HAP-1 (cell line): ENCODE data around the gene GRAMD2A.

Experiments used
- DNase-seq, 2 experiments: peaks; one replicate each; pipeline ENCODE4 v3.0.0-alpha.2; 2016 to 2020; ENCODE audit warnings: low spot score in 2 of 2
- H3K27me3 ChIP-seq: fragments of 250-450 bp; sonication (Bioruptor Pico); 2 replicates; pipeline ENCODE4 v1.5.1; 2020; ENCODE audit warnings: low read depth, mild to moderate bottlenecking, moderate library complexity
- H3K36me3 ChIP-seq: fragments of 250-450 bp; sonication (Bioruptor Pico); replicated peaks from 2 replicates; pipeline ENCODE4 v1.5.1; 2020; ENCODE audit warnings: mild to moderate bottlenecking
- H3K4me1 ChIP-seq: fragments of 250-450 bp; sonication (Bioruptor Pico); 2 replicates; pipeline ENCODE4 v1.5.1; 2020; ENCODE audit warnings: mild to moderate bottlenecking
- H3K4me3 ChIP-seq: fragments of 250-450 bp; sonication (Bioruptor Pico); 2 replicates; pipeline ENCODE4 v1.5.1; 2020; ENCODE audit warnings: mild to moderate bottlenecking, moderate library complexity
- H3K9me3 ChIP-seq: fragments of 250-450 bp; sonication (Bioruptor Pico); 2 replicates; pipeline ENCODE4 v1.5.1; 2020; ENCODE audit warnings: mild to moderate bottlenecking, moderate library complexity
- in situ Hi-C: fragments of 300-500 bp; cut with MboI; formaldehyde crosslinking; loops from 3 replicates; pipeline ENCODE4 v1.14.3; 2020; ENCODE audit warnings: low sequenced_read_pairs, inconsistent platforms, mixed read lengths

The GRAMD2A gene

DNA sequence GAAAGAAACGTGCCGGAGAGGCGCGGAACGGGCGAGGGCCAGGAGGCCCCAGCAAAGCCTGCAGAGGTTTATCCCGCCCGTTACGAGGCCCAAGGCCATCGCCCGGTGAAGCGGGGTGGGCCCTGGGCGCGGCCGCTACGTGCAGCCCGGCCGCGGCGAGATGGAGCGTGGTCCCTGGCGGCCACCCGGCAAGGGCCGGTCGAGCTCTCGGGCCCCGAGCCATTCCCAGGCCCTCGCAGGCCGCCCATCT, 32.3 kb upstream of the GRAMD2A start:
- peak overlapping the region; percentile 98 for H3K4me3 ChIP-seq
- peaks cover 28% of the 10 kb centered on the region for H3K4me1 ChIP-seq
- peaks cover 26% of the 10 kb centered on the region for H3K36me3 ChIP-seq
- DNase-seq = no peak
- H3K9me3 ChIP-seq = no peaks in the 10 kb centered on the region
- no peaks in the 10 kb centered on the region for H3K27me3 ChIP-seq
- in situ Hi-C loops = no loop called here

DNA sequence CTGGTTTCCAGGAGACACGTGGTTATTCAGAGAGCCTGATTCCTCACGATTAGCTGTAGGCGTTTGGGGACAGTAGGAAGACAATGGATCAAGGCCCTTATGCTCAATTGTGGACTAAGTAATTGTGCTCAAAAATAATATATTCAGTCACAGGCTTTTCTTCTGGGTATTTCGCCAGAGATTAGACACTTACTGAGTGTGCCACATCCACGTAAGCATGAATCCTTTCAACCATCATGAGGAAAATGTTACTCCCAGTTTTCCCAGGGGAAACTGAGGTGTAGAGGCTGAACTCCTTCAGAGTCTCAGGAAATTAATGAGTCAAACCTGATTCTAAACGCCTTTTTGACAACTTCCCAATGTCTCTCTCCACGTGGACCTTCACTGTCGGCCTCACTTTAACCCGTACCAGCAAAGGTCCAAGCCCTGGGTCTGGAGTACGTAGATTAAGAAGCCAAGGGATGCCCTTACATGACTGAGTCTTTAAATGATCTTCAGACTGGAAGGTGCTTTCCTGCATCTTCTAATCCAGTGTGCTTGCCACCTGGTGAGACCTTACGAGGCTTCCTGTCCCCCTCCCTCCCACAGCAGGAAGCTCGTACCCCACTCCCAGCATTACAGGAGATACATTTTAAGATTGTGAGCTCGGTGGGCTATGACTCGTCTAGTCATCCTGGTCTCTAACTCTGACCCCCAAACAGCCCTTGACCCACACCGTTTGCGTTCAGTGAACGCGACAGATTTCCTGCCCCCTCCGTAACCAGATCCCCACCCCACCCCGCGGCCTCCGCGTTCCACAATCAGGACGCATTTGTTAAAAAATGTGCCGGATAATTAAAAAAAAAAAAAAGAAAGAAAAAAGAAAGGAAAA, 31.7 kb upstream of the GRAMD2A start:
- DNase-seq = peak in 1 of 2 experiments; percentile 50
- Histone ChIP-seq H3K4me1 (peaks cover 28% of the 10 kb centered on the region), H3K9me3 (no peaks in the 10 kb centered on the region), H3K27me3 (no peaks in the 10 kb centered on the region), H3K4me3 (peak overlapping the region; percentile 98), H3K36me3 (peaks cover 29% of the 10 kb centered on the region)
- in situ Hi-C loops = no loop called here

DNA sequence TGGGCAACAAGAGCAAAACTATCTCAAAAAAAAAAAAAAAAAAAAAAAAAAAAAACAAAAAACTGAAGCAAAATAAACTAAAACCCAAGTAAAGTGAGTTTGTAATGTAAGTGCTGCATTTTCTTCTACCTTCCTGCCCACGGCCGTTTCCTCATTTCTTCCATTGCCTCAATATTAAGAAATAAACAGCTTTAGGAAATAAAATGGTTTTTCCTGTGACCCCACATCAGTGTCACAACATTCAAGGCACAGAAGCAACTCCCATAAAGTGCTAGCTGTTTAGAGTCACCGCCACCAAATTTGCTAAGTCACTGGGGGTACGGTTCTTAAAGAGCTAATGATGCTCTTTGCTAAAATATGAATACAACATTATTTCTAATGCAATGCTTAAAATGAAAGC, 30.1 kb upstream of the GRAMD2A start:
- peak overlapping the region; percentile 98 for H3K4me3 ChIP-seq
- H3K9me3 ChIP-seq = no peaks in the 10 kb centered on the region
- H3K36me3 ChIP-seq = peaks cover 43% of the 10 kb centered on the region
- peaks cover 28% of the 10 kb centered on the region for H3K4me1 ChIP-seq
- no peaks in the 10 kb centered on the region for H3K27me3 ChIP-seq
- in situ Hi-C loops = no loop called here
- DNase-seq = no peak

GRCh38 chr15:72227192-72227586, 29.6 kb upstream of the GRAMD2A start:
- in situ Hi-C loops = no loop called here
- Histone ChIP-seq H3K27me3 (no peaks in the 10 kb centered on the region), H3K4me1 (peaks cover 25% of the 10 kb centered on the region), H3K36me3 (peaks cover 48% of the 10 kb centered on the region), H3K4me3 (peak overlapping the region; percentile 0; the same call in 1 of the 2 replicates), H3K9me3 (no peaks in the 10 kb centered on the region)
- DNase-seq = peak in 1 of 2 experiments; percentile 39

DNA sequence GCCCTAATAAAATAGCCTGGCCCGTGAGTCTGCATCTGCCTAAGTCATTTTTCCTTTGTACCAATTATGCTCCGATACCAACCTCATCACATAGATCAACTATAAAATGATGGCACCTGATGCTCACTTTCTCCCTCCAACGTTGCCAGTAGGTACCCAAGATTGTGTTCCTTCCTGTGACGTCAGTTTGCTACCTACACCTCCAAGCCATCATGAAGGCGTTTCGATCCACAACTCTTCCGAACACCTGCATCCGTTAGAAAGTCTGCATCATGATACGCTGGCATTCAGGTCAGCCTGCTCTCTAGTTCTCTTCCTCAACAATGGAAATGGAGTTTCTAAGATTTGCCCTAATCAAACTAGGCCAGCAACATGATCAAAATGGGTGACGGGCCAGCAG, 25.7 kb upstream of the GRAMD2A start:
- no peaks in the 10 kb centered on the region for H3K27me3 ChIP-seq
- in situ Hi-C loops = no loop called here
- no peak for DNase-seq
- H3K4me1 ChIP-seq = peaks cover 16% of the 10 kb centered on the region
- no peak overlapping the region for H3K4me3 ChIP-seq
- H3K36me3 ChIP-seq = peaks cover 81% of the 10 kb centered on the region
- H3K9me3 ChIP-seq = no peaks in the 10 kb centered on the region

DNA sequence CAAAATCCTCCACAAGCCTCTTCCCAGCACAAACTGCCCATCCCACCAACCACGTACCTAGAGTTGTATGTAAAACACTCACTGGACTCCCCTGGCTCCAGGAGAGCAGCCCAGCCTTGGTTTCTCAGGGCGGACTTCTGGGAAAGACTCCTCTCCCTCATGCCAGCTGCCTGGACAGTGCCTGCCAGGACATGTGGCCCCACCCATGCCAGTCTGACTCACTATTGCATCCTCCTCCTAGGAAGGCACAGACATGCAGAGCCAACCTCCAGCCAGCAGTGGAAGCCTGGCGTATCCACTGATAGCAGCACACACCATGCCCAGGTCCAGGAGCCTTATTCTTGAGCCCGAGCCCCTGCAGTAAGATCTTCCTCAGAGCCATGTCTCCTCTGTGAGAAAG, 24.8 kb upstream of the GRAMD2A start:
- Histone ChIP-seq H3K4me1 (peaks cover 11% of the 10 kb centered on the region), H3K9me3 (no peaks in the 10 kb centered on the region), H3K27me3 (no peaks in the 10 kb centered on the region), H3K36me3 (peaks cover 87% of the 10 kb centered on the region), H3K4me3 (no peak overlapping the region)
- DNase-seq = no peak
- in situ Hi-C loops = no loop called here

DNA sequence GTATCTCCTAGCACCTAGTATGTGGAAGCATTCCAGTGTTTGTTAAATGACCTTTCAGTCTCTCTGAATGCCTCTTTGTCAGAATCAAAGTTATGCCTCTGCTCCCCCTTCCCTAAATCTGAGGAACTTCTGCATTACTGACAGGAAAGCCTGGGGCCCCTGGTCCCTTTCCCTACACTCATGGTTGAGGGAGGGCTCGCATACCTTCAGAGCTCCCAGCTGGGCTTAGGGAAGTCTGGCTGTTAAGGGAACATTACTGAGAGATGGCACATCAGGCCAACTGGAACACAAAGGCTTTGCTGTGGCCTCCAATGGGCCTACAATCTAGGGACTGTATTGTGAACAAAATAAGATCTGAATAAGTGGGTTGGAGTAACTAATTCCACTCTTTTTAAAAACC, 23.1 kb upstream of the GRAMD2A start:
- no peak for DNase-seq
- Histone ChIP-seq H3K36me3 (peaks cover 91% of the 10 kb centered on the region), H3K27me3 (no peaks in the 10 kb centered on the region), H3K9me3 (no peaks in the 10 kb centered on the region), H3K4me1 (no peaks in the 10 kb centered on the region), H3K4me3 (no peak overlapping the region)
- in situ Hi-C loops = no loop called here

GRCh38 chr15:72217216-72217615, 19.6 kb upstream of the GRAMD2A start:
- in situ Hi-C loops = no loop called here
- Histone ChIP-seq H3K4me3 (no peak overlapping the region), H3K27me3 (no peaks in the 10 kb centered on the region), H3K9me3 (no peaks in the 10 kb centered on the region), H3K36me3 (peaks cover 98% of the 10 kb centered on the region), H3K4me1 (no peaks in the 10 kb centered on the region)
- no peak for DNase-seq

DNA sequence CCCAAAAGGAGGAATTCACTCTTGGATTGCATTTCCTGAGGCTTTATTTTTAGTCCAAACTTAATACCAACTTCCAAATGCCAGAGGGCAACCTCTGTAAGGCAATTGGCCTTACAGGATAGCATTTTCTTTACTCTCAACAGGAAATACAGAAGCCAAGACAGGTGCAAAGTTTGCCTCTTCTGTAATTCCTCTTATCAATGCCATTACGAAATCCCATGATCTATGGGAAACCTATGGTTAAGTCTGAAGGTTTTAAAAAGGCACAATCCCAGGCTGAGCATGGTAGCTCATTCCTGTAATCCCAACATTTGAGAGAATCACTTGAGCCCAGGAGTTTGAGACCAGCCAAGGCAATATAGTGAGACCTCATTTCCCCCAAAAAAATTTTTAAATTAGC, 18.5 kb upstream of the GRAMD2A start:
- Histone ChIP-seq H3K27me3 (no peaks in the 10 kb centered on the region), H3K9me3 (no peaks in the 10 kb centered on the region), H3K4me3 (no peak overlapping the region), H3K36me3 (peaks cover 100% of the 10 kb centered on the region), H3K4me1 (no peaks in the 10 kb centered on the region)
- in situ Hi-C loops = no loop called here
- no peak for DNase-seq

- in situ Hi-C loops = no loop called here
- Histone ChIP-seq H3K4me3 (no peak overlapping the region), H3K4me1 (no peaks in the 10 kb centered on the region), H3K9me3 (no peaks in the 10 kb centered on the region), H3K27me3 (no peaks in the 10 kb centered on the region), H3K36me3 (peaks cover 99% of the 10 kb centered on the region)
- DNase-seq = no peak
Measured at GRCh38 chr15:72207558-72208085, 10.0 kb upstream of the GRAMD2A start.

GRCh38 chr15:72206677-72207000, 9.1 kb upstream of the GRAMD2A start:
- in situ Hi-C loops = no loop called here
- Histone ChIP-seq H3K36me3 (peaks cover 99% of the 10 kb centered on the region), H3K9me3 (no peaks in the 10 kb centered on the region), H3K27me3 (no peaks in the 10 kb centered on the region), H3K4me3 (no peak overlapping the region), H3K4me1 (no peaks in the 10 kb centered on the region)
- no peak for DNase-seq

DNA sequence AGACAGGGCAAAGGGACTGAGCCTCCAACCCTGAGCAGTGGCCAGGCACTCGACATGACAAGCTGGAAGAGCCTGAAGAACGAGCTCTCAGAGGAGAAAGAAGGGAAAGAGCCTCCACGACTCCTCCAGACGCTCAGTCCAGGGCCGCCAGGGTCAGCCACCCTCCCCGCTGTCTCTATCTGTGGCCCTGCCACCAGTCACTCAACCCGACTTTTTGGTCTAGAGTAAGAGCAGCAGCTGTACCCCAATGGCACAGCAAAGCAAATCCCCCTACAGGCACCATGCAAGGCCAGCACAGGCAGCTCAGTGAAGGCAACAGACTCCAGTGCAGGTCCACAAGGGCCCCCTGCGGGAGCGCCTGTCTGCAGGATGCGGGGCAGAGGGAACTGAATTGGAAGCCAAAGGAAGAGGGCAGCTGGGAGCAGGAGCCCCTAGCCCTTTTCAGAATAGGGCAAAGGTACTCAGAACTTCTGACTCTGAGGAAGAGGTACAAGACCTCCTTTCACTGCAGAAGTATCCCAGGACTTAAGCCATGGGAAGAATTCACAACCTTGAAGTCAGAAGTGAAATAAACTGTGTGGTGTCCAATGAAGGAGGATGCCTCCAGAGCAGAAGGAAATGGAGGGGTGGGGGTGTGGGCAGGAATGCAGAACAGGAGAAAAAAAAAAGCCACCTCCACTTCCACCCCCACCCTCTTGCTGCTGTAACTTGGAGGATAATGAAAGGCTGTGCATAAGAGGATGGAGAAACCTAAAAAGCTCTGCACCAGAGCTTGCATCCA, 8.5 kb upstream of the GRAMD2A start:
- H3K9me3 ChIP-seq = no peaks in the 10 kb centered on the region
- in situ Hi-C loops = no loop called here
- no peaks in the 10 kb centered on the region for H3K4me1 ChIP-seq
- no peak overlapping the region for H3K4me3 ChIP-seq
- DNase-seq = no peak
- peaks cover 99% of the 10 kb centered on the region for H3K36me3 ChIP-seq
- H3K27me3 ChIP-seq = no peaks in the 10 kb centered on the region

DNA sequence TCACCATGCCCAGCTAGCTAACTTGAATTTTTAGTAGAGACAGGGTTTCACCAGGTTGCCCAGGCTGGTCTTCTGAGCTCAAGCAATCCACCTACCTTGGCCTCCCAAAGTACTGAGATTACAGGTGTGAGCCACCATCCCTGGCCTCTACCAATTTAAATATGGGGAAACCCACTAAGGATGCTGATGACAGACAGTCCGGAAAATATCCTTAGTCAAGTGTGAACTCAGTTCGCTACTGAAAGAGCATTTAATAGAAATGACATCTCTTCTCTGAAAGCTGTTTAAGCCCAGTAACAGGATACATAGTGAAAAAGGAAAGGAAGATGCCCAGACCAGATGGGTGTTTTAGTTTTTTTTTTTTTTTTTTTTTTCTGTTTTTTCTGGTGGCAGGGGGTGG, 7.7 kb upstream of the GRAMD2A start:
- Histone ChIP-seq H3K36me3 (peaks cover 99% of the 10 kb centered on the region), H3K27me3 (no peaks in the 10 kb centered on the region), H3K9me3 (no peaks in the 10 kb centered on the region), H3K4me1 (no peaks in the 10 kb centered on the region), H3K4me3 (no peak overlapping the region)
- no peak for DNase-seq
- in situ Hi-C loops = no loop called here

- no peaks in the 10 kb centered on the region for H3K4me1 ChIP-seq
- H3K36me3 ChIP-seq = peaks cover 100% of the 10 kb centered on the region
- DNase-seq = no peak
- no peaks in the 10 kb centered on the region for H3K27me3 ChIP-seq
- in situ Hi-C loops = no loop called here
- H3K9me3 ChIP-seq = no peaks in the 10 kb centered on the region
- H3K4me3 ChIP-seq = no peak overlapping the region
Measured at GRCh38 chr15:72203507-72203837, 5.9 kb upstream of the GRAMD2A start.
